WI38 (cell line): ENCODE measurements around the gene SFRP4.

Experiments
- H3K4me3 ChIP-seq: 2 replicates; pipeline ENCODE4 v1.5.1; 2011; ENCODE audit warnings: low read depth, mild to moderate bottlenecking, control low read depth, low read length
- TF ChIP-seq, protein P1 (sequence below): IDR thresholded peaks from 2 replicates; pipeline ENCODE4 v1.5.1; 2012; ENCODE audit warnings: low read depth, mild to moderate bottlenecking, control low read depth, low read length

The SFRP4 gene

GRCh38 chr7:37952240-37952639 lies 35.6 kb upstream of the SFRP4 start:
- no peak overlapping the region for H3K4me3 ChIP-seq
- TF ChIP-seq, protein P1, sequence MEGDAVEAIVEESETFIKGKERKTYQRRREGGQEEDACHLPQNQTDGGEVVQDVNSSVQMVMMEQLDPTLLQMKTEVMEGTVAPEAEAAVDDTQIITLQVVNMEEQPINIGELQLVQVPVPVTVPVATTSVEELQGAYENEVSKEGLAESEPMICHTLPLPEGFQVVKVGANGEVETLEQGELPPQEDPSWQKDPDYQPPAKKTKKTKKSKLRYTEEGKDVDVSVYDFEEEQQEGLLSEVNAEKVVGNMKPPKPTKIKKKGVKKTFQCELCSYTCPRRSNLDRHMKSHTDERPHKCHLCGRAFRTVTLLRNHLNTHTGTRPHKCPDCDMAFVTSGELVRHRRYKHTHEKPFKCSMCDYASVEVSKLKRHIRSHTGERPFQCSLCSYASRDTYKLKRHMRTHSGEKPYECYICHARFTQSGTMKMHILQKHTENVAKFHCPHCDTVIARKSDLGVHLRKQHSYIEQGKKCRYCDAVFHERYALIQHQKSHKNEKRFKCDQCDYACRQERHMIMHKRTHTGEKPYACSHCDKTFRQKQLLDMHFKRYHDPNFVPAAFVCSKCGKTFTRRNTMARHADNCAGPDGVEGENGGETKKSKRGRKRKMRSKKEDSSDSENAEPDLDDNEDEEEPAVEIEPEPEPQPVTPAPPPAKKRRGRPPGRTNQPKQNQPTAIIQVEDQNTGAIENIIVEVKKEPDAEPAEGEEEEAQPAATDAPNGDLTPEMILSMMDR = no peak

DNA sequence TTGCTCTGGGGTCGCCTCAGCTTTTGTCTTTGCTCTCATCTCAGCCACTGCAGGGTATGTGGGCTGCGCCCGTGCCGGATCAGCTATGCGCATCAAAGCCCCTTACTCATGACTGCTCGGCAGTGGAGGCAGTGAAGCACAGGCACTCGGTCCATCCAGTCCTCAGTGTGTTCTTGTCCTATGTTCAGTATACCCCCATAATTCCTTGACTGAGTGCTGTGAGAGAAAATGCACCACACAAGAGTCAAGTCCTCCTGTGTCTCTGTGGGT lies 31.3 kb upstream of the SFRP4 start:
- H3K4me3 ChIP-seq = no peak overlapping the region
- TF ChIP-seq, protein P1 = no peak

GRCh38 chr7:37947138-37947940 lies 30.7 kb upstream of the SFRP4 start:
- H3K4me3 ChIP-seq = no peak overlapping the region
- TF ChIP-seq, protein P1 = no peak

- H3K4me3 ChIP-seq = no peak overlapping the region
- TF ChIP-seq, protein P1 = no peak
Measured at GRCh38 chr7:37945336-37945735, 28.7 kb upstream of the SFRP4 start.

- H3K4me3 ChIP-seq = no peak overlapping the region
- TF ChIP-seq, protein P1 = no peak
Measured at GRCh38 chr7:37944737-37945054, 28.1 kb upstream of the SFRP4 start.

DNA sequence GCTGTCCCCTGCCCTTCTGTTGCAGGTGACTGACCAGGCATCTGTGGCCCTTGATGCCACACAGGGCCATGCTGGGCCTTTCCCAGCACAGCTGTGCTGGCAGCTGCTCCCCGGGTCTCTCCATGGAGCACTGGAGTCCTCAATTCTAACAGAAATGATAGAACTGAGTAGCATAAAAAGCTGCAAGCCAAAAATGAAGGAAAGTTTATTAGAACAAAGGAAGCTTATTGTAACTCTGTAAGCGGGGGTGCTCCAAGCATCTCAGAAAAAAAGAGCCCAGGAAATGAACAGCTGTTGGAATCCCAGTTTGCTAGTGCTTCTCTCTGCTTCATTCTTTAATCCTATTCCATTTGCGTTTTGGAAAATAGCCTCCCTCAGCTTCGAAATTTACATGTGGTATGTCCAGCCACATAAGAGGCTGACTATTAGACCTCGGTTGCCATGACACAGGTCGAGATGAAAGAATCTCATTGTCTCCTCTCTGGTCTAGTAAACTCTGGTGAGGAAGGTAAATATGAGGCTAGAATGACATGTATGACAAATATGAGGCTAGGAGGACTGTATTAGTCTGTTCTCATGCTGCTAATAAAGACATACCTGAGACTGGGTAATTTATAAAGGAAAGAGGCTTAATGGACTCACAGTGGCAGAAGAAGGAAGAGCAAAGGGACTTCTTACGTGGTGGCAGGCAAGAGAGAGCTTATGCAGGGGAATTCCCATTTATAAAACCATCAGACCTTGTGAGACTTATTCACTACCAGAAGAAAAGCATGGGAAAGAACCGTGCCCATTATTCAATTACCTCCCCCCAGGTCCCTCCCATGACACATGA lies 27.5 kb upstream of the SFRP4 start:
- H3K4me3 ChIP-seq = no peak overlapping the region
- TF ChIP-seq, protein P1 = no peak

- TF ChIP-seq, protein P1 = no peak
- no peak overlapping the region for H3K4me3 ChIP-seq
Measured at GRCh38 chr7:37942934-37943610, 26.5 kb upstream of the SFRP4 start.
